Activated gamma-delta T cell (primary cell): Measurements from ENCODE around the gene AQR.
"Not testable (repeated sequence)": the region's sequence is repeated elsewhere in the genome, so short reads cannot be mapped to it uniquely, and the experiment has no call there.

Experiments
- DNase-seq: peaks from one replicate; lab custom pipeline; 2025; lab: John Stamatoyannopoulos, UW

AQR gene

GRCh38 chr15:34953851-34954250 lies 15.7 kb downstream of the AQR start:
- DNase-seq: no peak

- DNase-seq: no peak
Observed at GRCh38 chr15:34952481-34952880, 17.1 kb downstream of the AQR start.

GRCh38 chr15:34951993-34952392 lies 17.5 kb downstream of the AQR start:
- DNase-seq: no peak

GRCh38 chr15:34944936-34945335 lies 24.6 kb downstream of the AQR start:
- DNase-seq: no peak

GRCh38 chr15:34943711-34944110 lies 25.8 kb downstream of the AQR start:
- no peak for DNase-seq

- DNase-seq: not testable (repeated sequence)
Observed at GRCh38 chr15:34943264-34943663, 26.3 kb downstream of the AQR start.

- DNase-seq: no peak
Observed at GRCh38 chr15:34942363-34942762, 27.2 kb downstream of the AQR start.

GRCh38 chr15:34941831-34942230 lies 27.7 kb downstream of the AQR start:
- no peak for DNase-seq

- no peak for DNase-seq
Observed at GRCh38 chr15:34941185-34941698, 28.3 kb downstream of the AQR start.

- DNase-seq: no peak
Observed at GRCh38 chr15:34933432-34933975, 36.0 kb downstream of the AQR start.

GRCh38 chr15:34928349-34928748 lies 41.2 kb downstream of the AQR start:
- not testable (repeated sequence) for DNase-seq

GRCh38 chr15:34927726-34928125 lies 41.8 kb downstream of the AQR start:
- DNase-seq: no peak

- no peak for DNase-seq
Observed at GRCh38 chr15:34914317-34914716, 55.2 kb downstream of the AQR start.

- no peak for DNase-seq
Observed at GRCh38 chr15:34905047-34905446, 64.5 kb downstream of the AQR start.

- DNase-seq: no peak
Observed at GRCh38 chr15:34904527-34904926, 65.0 kb downstream of the AQR start.

GRCh38 chr15:34900748-34901147 lies 68.8 kb downstream of the AQR start:
- no peak for DNase-seq

- DNase-seq: no peak
Observed at GRCh38 chr15:34896183-34896582, 73.4 kb downstream of the AQR start.

- no peak for DNase-seq
Observed at GRCh38 chr15:34893967-34894366, 75.6 kb downstream of the AQR start.

- no peak for DNase-seq
Observed at GRCh38 chr15:34892963-34893591, 76.5 kb downstream of the AQR start.

- DNase-seq: no peak
Observed at GRCh38 chr15:34890424-34890823, 79.1 kb downstream of the AQR start.

GRCh38 chr15:34889476-34889875 lies 80.1 kb downstream of the AQR start:
- DNase-seq: no peak

GRCh38 chr15:34886134-34886533 lies 83.4 kb downstream of the AQR start:
- DNase-seq: no peak

GRCh38 chr15:34883633-34884032 lies 85.9 kb downstream of the AQR start:
- no peak for DNase-seq

GRCh38 chr15:34883042-34883441 lies 86.5 kb downstream of the AQR start:
- no peak for DNase-seq
